Osteocyte (in vitro differentiated cells): Measurements from ENCODE around the gene NCAN. TPM values are rescaled to one million over a fixed set of nuclear protein-coding genes. Genes with fewer than 3 reads are reported as not detected.

ENCODE experiments used
- DNase-seq: peaks from one replicate; pipeline ENCODE4 v3.0.0; 2021; ENCODE audit warnings: mixed read lengths; ENCODE audit not compliant: unreplicated experiment; ENCODE audit errors: extremely low spot score
- H3K27ac Mint-ChIP-seq: one replicate; pipeline ENCODE4 v1.8.0; 2021; ENCODE audit warnings: mild to moderate bottlenecking, mixed read lengths; ENCODE audit not compliant: unreplicated experiment
- H3K27me3 Mint-ChIP-seq: one replicate; pipeline ENCODE4 v1.8.0; 2021; ENCODE audit warnings: mixed read lengths; ENCODE audit not compliant: unreplicated experiment
- H3K36me3 Mint-ChIP-seq: one replicate; pipeline ENCODE4 v1.8.0; 2021; ENCODE audit warnings: mixed read lengths; ENCODE audit not compliant: unreplicated experiment
- H3K4me1 Mint-ChIP-seq: one replicate; pipeline ENCODE4 v1.8.0; 2021; ENCODE audit warnings: mixed read lengths; ENCODE audit not compliant: unreplicated experiment
- H3K4me3 Mint-ChIP-seq: one replicate; pipeline ENCODE4 v1.8.0; 2021; ENCODE audit warnings: mild to moderate bottlenecking, moderate library complexity, mixed read lengths; ENCODE audit not compliant: unreplicated experiment
- H3K9me3 Mint-ChIP-seq: one replicate; pipeline ENCODE4 v1.8.0; 2021; ENCODE audit warnings: mixed read lengths; ENCODE audit not compliant: unreplicated experiment
- total RNA-seq: library from RNA; stranded (reverse); gene quantifications from 2 replicates; pipeline ENCODE4 v1.2.1, GENCODE V29; 2021
- TF ChIP-seq, protein P1 (sequence below): fragments of 200-600 bp; sonication (generic); IDR thresholded peaks from 2 replicates; pipeline ENCODE4 v1.5.0; 2021; ENCODE audit warnings: antibody characterized with exemption, mild to moderate bottlenecking, moderate library complexity

Gene NCAN
- total RNA-seq, 1 donor from 2014 or later, result not detected

- TF ChIP-seq, protein P1, sequence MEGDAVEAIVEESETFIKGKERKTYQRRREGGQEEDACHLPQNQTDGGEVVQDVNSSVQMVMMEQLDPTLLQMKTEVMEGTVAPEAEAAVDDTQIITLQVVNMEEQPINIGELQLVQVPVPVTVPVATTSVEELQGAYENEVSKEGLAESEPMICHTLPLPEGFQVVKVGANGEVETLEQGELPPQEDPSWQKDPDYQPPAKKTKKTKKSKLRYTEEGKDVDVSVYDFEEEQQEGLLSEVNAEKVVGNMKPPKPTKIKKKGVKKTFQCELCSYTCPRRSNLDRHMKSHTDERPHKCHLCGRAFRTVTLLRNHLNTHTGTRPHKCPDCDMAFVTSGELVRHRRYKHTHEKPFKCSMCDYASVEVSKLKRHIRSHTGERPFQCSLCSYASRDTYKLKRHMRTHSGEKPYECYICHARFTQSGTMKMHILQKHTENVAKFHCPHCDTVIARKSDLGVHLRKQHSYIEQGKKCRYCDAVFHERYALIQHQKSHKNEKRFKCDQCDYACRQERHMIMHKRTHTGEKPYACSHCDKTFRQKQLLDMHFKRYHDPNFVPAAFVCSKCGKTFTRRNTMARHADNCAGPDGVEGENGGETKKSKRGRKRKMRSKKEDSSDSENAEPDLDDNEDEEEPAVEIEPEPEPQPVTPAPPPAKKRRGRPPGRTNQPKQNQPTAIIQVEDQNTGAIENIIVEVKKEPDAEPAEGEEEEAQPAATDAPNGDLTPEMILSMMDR, result no peak
- Mint-ChIP-seq H3K9me3 (no peaks in the 10 kb centered on the region), H3K4me3 (no peak overlapping the region), H3K4me1 (peaks cover 2% of the 10 kb centered on the region), H3K27ac (no peak overlapping the region), H3K36me3 (no peaks in the 10 kb centered on the region), H3K27me3 (peaks cover 36% of the 10 kb centered on the region)
- no peak for DNase-seq
Measured at GRCh38 chr19:19256072-19256969, 44.6 kb downstream of the NCAN start.

GRCh38 chr19:19257137-19257536 lies 45.4 kb downstream of the NCAN start:
- peaks cover 33% of the 10 kb centered on the region for H3K27me3 Mint-ChIP-seq
- TF ChIP-seq, protein P1, result no peak
- DNase-seq, result no peak
- no peaks in the 10 kb centered on the region for H3K9me3 Mint-ChIP-seq
- no peak overlapping the region for H3K27ac Mint-ChIP-seq
- H3K4me1 Mint-ChIP-seq, result peaks cover 5% of the 10 kb centered on the region
- no peaks in the 10 kb centered on the region for H3K36me3 Mint-ChIP-seq
- no peak overlapping the region for H3K4me3 Mint-ChIP-seq

GRCh38 chr19:19257836-19258588 lies 46.3 kb downstream of the NCAN start:
- peaks cover 9% of the 10 kb centered on the region for H3K4me1 Mint-ChIP-seq
- DNase-seq, result no peak
- peaks cover 36% of the 10 kb centered on the region for H3K27me3 Mint-ChIP-seq
- no peak overlapping the region for H3K4me3 Mint-ChIP-seq
- H3K36me3 Mint-ChIP-seq, result no peaks in the 10 kb centered on the region
- TF ChIP-seq, protein P1, result no peak
- H3K9me3 Mint-ChIP-seq, result no peaks in the 10 kb centered on the region
- H3K27ac Mint-ChIP-seq, result no peak overlapping the region

GRCh38 chr19:19258589-19259338 lies 47.0 kb downstream of the NCAN start:
- no peak overlapping the region for H3K27ac Mint-ChIP-seq
- H3K4me1 Mint-ChIP-seq, result peaks cover 9% of the 10 kb centered on the region
- H3K27me3 Mint-ChIP-seq, result peaks cover 42% of the 10 kb centered on the region
- TF ChIP-seq, protein P1, result no peak
- no peak overlapping the region for H3K4me3 Mint-ChIP-seq
- no peak for DNase-seq
- no peaks in the 10 kb centered on the region for H3K36me3 Mint-ChIP-seq
- no peaks in the 10 kb centered on the region for H3K9me3 Mint-ChIP-seq
